H7 (cell line): ENCODE measurements around the gene CUL3. TPM values are rescaled to one million over a fixed set of nuclear protein-coding genes. Genes with fewer than 3 reads are reported as not detected.
"Not testable (repeated sequence)": the region's sequence is repeated elsewhere in the genome, so short reads cannot be mapped to it uniquely, and the experiment has no call there.

Experiments used
- DNase-seq: peaks from one replicate; pipeline ENCODE4 v3.0.0; 2012
- H3K27me3 ChIP-seq: 2 replicates; pipeline ENCODE4 v1.6.0; 2011; ENCODE audit warnings: mild to moderate bottlenecking, low read length; ENCODE audit not compliant: control insufficient read depth, insufficient read depth
- H3K36me3 ChIP-seq: replicated peaks from 2 replicates; pipeline ENCODE4 v1.5.1; 2011; ENCODE audit warnings: low read length; ENCODE audit not compliant: control insufficient read depth, insufficient read depth
- H3K4me3 ChIP-seq: 2 replicates; pipeline ENCODE4 v1.5.1; 2011; ENCODE audit warnings: low read depth, mild to moderate bottlenecking, control low read depth, low read length, moderate library complexity; ENCODE audit not compliant: insufficient read depth
- total RNA-seq: library from RNA; depleted of rRNA; stranded (reverse); fragments of >200 nt; shearing (Covaris generic); gene quantifications from 2 replicates; pipeline ENCODE4 v1.2.3, GENCODE V29; 2014

CUL3 gene
- total RNA-seq, 1 experiment from 2014 or later: 46.7 TPM

GRCh38 chr2:224543939-224544338 lies 41.2 kb downstream of the CUL3 start:
- Histone ChIP-seq H3K4me3 (no peak overlapping the region), H3K27me3 (no peaks in the 10 kb centered on the region), H3K36me3 (no peaks in the 10 kb centered on the region)
- no peak for DNase-seq

GRCh38 chr2:224538561-224539138 lies 46.5 kb downstream of the CUL3 start:
- Histone ChIP-seq H3K36me3 (no peaks in the 10 kb centered on the region), H3K27me3 (no peaks in the 10 kb centered on the region), H3K4me3 (no peak overlapping the region)
- no peak for DNase-seq

GRCh38 chr2:224532931-224533330 lies 52.2 kb downstream of the CUL3 start:
- 0 out of 2 replicates have a peak, but pooled peaks cover 1% of the 10 kb centered on the region for H3K36me3 ChIP-seq
- no peak overlapping the region for H3K4me3 ChIP-seq
- no peak for DNase-seq
- H3K27me3 ChIP-seq: no peaks in the 10 kb centered on the region

GRCh38 chr2:224532441-224532840 lies 52.7 kb downstream of the CUL3 start:
- Histone ChIP-seq H3K36me3 (0 out of 2 replicates have a peak, but pooled peaks cover 1% of the 10 kb centered on the region), H3K27me3 (no peaks in the 10 kb centered on the region), H3K4me3 (no peak overlapping the region)
- no peak for DNase-seq

- H3K4me3 ChIP-seq: no peak overlapping the region
- H3K36me3 ChIP-seq: 0 out of 2 replicates have a peak, but pooled peaks cover 1% of the 10 kb centered on the region
- H3K27me3 ChIP-seq: no peaks in the 10 kb centered on the region
- DNase-seq: no peak
These were observed 57.0 kb downstream of the CUL3 start for GRCh38 chr2:224528171-224528570.

GRCh38 chr2:224525774-224526173 lies 59.4 kb downstream of the CUL3 start:
- H3K4me3 ChIP-seq: no peak overlapping the region
- H3K36me3 ChIP-seq: no peaks in the 10 kb centered on the region
- DNase-seq: no peak
- no peaks in the 10 kb centered on the region for H3K27me3 ChIP-seq

GRCh38 chr2:224524657-224525056 lies 60.5 kb downstream of the CUL3 start:
- no peak for DNase-seq
- Histone ChIP-seq H3K4me3 (no peak overlapping the region), H3K36me3 (no peaks in the 10 kb centered on the region), H3K27me3 (no peaks in the 10 kb centered on the region)

- Histone ChIP-seq H3K27me3 (no peaks in the 10 kb centered on the region), H3K4me3 (no peak overlapping the region), H3K36me3 (no peaks in the 10 kb centered on the region)
- no peak for DNase-seq
These were observed 61.3 kb downstream of the CUL3 start for GRCh38 chr2:224523626-224524577.

GRCh38 chr2:224522483-224522882 lies 62.7 kb downstream of the CUL3 start:
- H3K27me3 ChIP-seq, DNase-seq, H3K4me3 ChIP-seq, H3K36me3 ChIP-seq: not testable (repeated sequence)

- no peaks in the 10 kb centered on the region for H3K36me3 ChIP-seq
- H3K4me3 ChIP-seq: no peak overlapping the region
- no peak for DNase-seq
- H3K27me3 ChIP-seq: no peaks in the 10 kb centered on the region
These were observed 65.1 kb downstream of the CUL3 start for GRCh38 chr2:224520064-224520463.

GRCh38 chr2:224518806-224519580 lies 66.2 kb downstream of the CUL3 start:
- no peak overlapping the region for H3K4me3 ChIP-seq
- H3K36me3 ChIP-seq: no peaks in the 10 kb centered on the region
- DNase-seq: no peak
- no peaks in the 10 kb centered on the region for H3K27me3 ChIP-seq

GRCh38 chr2:224517963-224518362 lies 67.2 kb downstream of the CUL3 start:
- no peaks in the 10 kb centered on the region for H3K36me3 ChIP-seq
- H3K27me3 ChIP-seq: no peaks in the 10 kb centered on the region
- no peak for DNase-seq
- H3K4me3 ChIP-seq: no peak overlapping the region

- not testable (repeated sequence) for H3K4me3 ChIP-seq, H3K36me3 ChIP-seq, DNase-seq
These were observed 68.8 kb downstream of the CUL3 start for GRCh38 chr2:224516393-224516792.

GRCh38 chr2:224513991-224514390 lies 71.2 kb downstream of the CUL3 start:
- no peak for DNase-seq
- Histone ChIP-seq H3K4me3 (no peak overlapping the region), H3K36me3 (no peaks in the 10 kb centered on the region), H3K27me3 (no peaks in the 10 kb centered on the region)

More at GRCh38 chr2:224516393-224516792, 68.8 kb downstream of the CUL3 start:
- not testable (repeated sequence) for H3K27me3 ChIP-seq
